Camera-type eye (tissue), 1 donor: Measurements from ENCODE around the gene LRRC37A2. TPM values are rescaled to one million over a fixed set of nuclear protein-coding genes. Genes with fewer than 3 reads are reported as not detected.

Source experiments
- total RNA-seq: library from RNA; depleted of rRNA; stranded (reverse); fragments of >200 nt; gene quantifications from one replicate; pipeline ENCODE4 v1.2.3, GENCODE V29; 2014

The LRRC37A2 gene
- 16.7 TPM for total RNA-seq

DNA sequence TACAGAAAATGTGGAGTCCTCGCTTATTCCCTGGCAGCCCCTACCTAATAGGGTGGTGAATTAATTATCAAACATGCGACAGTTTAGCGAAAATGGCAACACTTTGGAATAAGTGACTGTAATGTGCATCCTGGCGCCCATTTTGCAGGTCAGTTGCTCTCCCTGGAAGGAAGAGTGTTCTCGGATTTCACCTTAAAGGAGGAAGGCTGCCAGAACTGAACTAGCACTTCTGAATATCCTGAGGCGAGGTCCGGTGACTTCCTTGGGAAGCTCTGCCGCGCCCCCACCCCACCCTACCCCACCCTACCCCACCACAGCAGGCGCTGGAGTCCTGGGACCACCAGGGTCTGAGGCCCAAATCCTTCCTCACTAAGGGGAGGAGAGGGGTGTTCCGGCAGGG is at the start of gene LRRC37A2:
TSS of gene LRRC37A2 (plus strand) at position 301 of the 400 bp plus-strand sequence. CDS start 245 bp downstream, outside the sequence.

DNA sequence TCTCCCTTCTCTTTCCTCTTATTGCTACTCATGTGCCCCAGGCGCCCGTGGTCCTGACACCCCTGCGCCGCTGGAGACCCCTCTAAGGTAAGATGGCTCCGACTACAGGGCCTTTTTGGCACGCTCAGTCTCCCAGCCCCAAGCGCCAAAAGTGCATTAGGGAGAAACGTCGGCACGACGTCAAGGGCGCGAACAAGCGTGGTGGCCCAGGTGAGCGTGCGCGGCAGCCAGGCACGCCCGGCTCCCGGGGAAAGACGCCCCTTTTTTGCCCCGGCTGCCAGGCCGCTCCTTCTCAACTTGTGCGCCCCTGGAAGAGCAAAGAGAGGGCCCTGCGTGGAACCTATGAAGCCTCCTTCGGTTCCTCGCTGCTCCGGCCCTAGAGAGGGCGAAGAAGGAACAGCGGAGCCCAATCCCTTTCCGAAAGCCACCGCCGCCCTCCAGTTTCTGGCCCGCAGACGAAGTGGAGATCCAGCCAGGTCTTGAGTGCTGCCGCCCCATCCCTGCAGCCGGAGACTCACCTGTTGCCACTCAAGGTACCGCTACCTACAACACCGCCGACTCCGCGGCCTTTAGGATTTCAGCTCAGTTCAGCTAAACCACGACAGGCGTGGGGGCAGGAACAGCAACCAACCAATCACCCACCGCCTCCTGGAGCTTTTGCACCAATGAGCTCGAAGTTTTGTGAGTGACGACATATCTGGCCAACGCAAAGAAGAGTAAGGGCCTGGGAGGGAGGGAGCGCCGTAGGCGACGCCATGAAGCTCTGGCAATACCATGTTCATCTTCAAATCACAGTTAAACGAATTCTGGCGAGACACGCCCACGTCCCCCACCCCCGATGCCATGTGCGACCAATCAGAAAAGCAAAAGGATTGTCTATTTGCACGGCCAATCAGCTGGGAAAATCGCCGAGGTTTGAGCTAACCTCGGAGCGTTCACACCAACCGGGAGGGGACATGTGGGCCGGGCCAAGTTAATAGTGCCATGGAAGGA is 67.1 kb downstream of the LRRC37A2 start, which contains the start of gene ARL17A:
TSS of gene ARL17A (minus strand) at position 609 of the 993 bp plus-strand sequence. CDS start 3,369 bp downstream, outside the sequence.

DNA sequence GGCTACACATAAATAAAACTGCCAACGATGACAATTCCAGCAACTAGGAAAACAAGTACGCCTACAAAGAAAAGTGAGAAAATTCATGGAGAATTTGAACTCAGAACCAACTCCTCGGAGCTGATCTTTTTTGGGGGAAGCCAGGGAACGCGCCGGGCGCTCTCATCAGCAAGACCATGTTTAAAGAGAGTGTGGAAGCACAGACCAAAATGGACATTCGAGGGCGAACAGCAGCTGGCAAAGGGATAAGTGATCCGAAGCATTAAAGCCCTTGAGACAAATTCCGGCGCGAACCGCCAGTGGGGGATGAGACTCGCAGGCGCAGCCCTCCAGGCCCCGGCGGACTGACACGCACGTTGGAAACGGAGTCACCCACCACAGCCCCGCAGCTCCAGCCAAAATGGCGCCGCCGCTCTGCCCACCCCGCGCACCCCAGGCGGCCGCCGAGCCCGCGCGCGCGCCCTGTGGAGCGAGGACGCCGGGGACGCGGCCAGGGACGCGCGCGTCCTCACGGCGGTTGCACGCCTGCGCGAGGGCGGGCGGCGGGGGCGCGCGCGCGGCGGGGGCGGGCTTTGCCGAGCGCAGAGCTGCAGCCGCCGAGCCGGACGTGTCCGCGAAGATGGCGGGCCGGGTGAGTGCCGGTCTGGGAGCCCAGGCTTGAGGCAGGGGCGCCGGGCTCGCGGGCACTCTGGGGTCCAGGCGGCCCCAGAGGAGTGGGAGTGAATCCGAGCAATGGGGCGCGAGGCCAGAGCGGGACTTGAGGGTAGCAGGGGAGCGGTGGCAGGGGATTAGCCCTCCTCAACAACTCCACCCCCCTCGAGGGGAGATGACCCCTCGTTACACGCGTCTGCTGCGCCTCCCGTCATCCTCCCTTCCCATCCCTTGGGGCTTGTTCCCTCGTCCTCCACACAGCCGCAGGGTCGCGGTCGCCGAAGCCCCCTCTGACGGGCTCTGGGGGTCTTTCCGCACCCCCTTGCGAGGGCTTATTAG is 78.2 kb downstream of the LRRC37A2 start, which contains the start of gene NSF:
TSS of gene NSF (plus strand) at position 513 of the 990 bp plus-strand sequence. CDS start at position 620, 107 bp downstream.

Other genes starting within 250 kb of the LRRC37A2 start
- 5.1 TPM for gene LRRC37A, start 217.3 kb upstream of the LRRC37A2 start, total RNA-seq
- 52.7 TPM for gene ARL17B, start 150.7 kb upstream of the LRRC37A2 start, total RNA-seq
- 25.3 TPM for gene ARL17A, start 67.2 kb downstream of the LRRC37A2 start, total RNA-seq
- gene NSF, start 78.2 kb downstream of the LRRC37A2 start, total RNA-seq, result 76.4 TPM